HepG2 (cell line): ENCODE data around the gene KCNJ5. TPM values are rescaled to one million over a fixed set of nuclear protein-coding genes. Genes with fewer than 3 reads are reported as not detected.

Experiments used
- ATAC-seq: fragments of 200-7000 bp; cut with Tn5 transposase; 3 replicates; pipeline ENCODE4 v1.9.1; 2020; ENCODE audit warnings: mild to moderate bottlenecking, moderate library complexity
- BruUV-seq: library from RNA; stranded (reverse); fragments of 400-500 nt; replicated peaks from 2 replicates; lab custom pipeline; 2021; lab: Mats Ljungman, UMichigan
- CTCF ChIA-PET: fragments of 300-600 bp; formaldehyde crosslinking; extraction: SDS; loops from one replicate; lab custom pipeline; 2021; ENCODE audit warnings: low total read pairs, inconsistent platforms, low intra/inter-chr PET ratio; lab: Yijun Ruan, JAX
- POLR2A ChIA-PET: fragments of 350-600 bp; sonication (Branson Sonifier 250); formaldehyde crosslinking; loops from one replicate; lab custom pipeline; 2020; ENCODE audit warnings: antibody characterized with exemption, inconsistent platforms; lab: Yijun Ruan, JAX
- DNase-seq: peaks from one replicate; pipeline ENCODE4 v3.0.0-alpha.2; 2015; ENCODE audit warnings: low spot score
- FAIRE-seq: peaks from 3 replicates; lab custom pipeline; 2011; peaks lifted over from hg19 to GRCh38; lab: Jason Lieb, UNC
- H2AFZ ChIP-seq: one replicate; pipeline ENCODE4 v1.6.1; 2011; ENCODE audit warnings: low read length, inconsistent platforms
- H3K27ac ChIP-seq: fragments of 300-600 bp; 3 replicates; pipeline ENCODE4 v1.8.0; 2011; ENCODE audit warnings: mixed run types, mild to moderate bottlenecking, mixed read lengths, low read length, inconsistent platforms; ENCODE audit not compliant: insufficient read depth; ENCODE audit errors: extremely low read length
- H3K27me3 ChIP-seq, 2 experiments: fragments of 200-600 bp in 1 of 2; 2 replicates in 1 of 2; 3 replicates in 1 of 2; pipeline versions ENCODE4 v1.6.0 to v1.8.0; 2011; ENCODE audit warnings: low read length in 2 of 2, mild to moderate bottlenecking in 2 of 2, moderate library complexity in 2 of 2, inconsistent platforms in 1 of 2; ENCODE audit not compliant: insufficient read depth in 2 of 2, control insufficient read depth in 1 of 2
- H3K36me3 ChIP-seq, 2 experiments: fragments of 200-600 bp in 1 of 2; replicated peaks in 1 of 2; 2 replicates in 1 of 2; 3 replicates in 1 of 2; pipeline versions ENCODE4 v1.5.1 to v1.8.0; 2011; ENCODE audit warnings: low read length in 2 of 2, inconsistent platforms in 1 of 2; ENCODE audit not compliant: insufficient read depth in 2 of 2, control insufficient read depth in 1 of 2
- H3K4me1 ChIP-seq: 2 replicates; pipeline ENCODE4 v1.5.1; 2012; ENCODE audit warnings: low read length, inconsistent platforms; ENCODE audit not compliant: insufficient read depth
- H3K4me2 ChIP-seq: 2 replicates; pipeline ENCODE4 v1.6.0; 2011; ENCODE audit warnings: low read depth, low read length, inconsistent platforms
- H3K4me3 ChIP-seq, 3 experiments: fragments of 200-600 bp in 1 of 3; sonication (generic), shearing (Covaris generic) in 1 of 3; replicated peaks in 1 of 3; 2 replicates each; pipeline ENCODE4 v1.5.1; 2011 to 2016; ENCODE audit warnings: low read length in 3 of 3, inconsistent platforms in 2 of 3, low read depth in 2 of 3, mild to moderate bottlenecking in 2 of 3, control low read depth in 1 of 3, mixed read lengths in 1 of 3; ENCODE audit not compliant: insufficient read depth in 1 of 3
- H3K79me2 ChIP-seq: one replicate; pipeline ENCODE4 v1.6.1; 2011; ENCODE audit warnings: low read length, inconsistent platforms; ENCODE audit not compliant: insufficient read depth
- H3K9ac ChIP-seq: 2 replicates; pipeline ENCODE4 v1.6.0; 2011; ENCODE audit warnings: mild to moderate bottlenecking, low read depth, low read length, inconsistent platforms; ENCODE audit not compliant: insufficient read depth
- H3K9me3 ChIP-seq: 2 replicates; pipeline ENCODE4 v1.5.1; 2012; ENCODE audit warnings: mild to moderate bottlenecking, low read length
- H4K20me1 ChIP-seq: 2 replicates; pipeline ENCODE4 v1.6.0; 2011; ENCODE audit warnings: inconsistent platforms, mild to moderate bottlenecking, low read length, moderate library complexity; ENCODE audit not compliant: insufficient read depth
- CHCHD3 ChIP-seq: sonication (generic); formaldehyde crosslinking; IDR thresholded peaks from 2 replicates; pipeline ENCODE4 v1.8.0; 2022; ENCODE audit warnings: mild to moderate bottlenecking, missing genetic modification reagents, moderate library complexity
- E2F2 ChIP-seq: sonication (generic); formaldehyde crosslinking; IDR thresholded peaks from 2 replicates; pipeline ENCODE4 v1.4.0; 2020; ENCODE audit warnings: missing genetic modification reagents, borderline replicate concordance
- ESRRA ChIP-seq: sonication (generic); formaldehyde crosslinking; IDR thresholded peaks from 2 replicates; pipeline ENCODE4 v1.5.1; 2020; ENCODE audit warnings: mild to moderate bottlenecking, low read depth, missing genetic modification reagents
- HMGXB4 ChIP-seq, 2 experiments: sonication (generic) in 1 of 2; formaldehyde crosslinking in 1 of 2; IDR thresholded peaks; 2 replicates each; pipeline versions ENCODE4 v1.4.0 to v1.6.1; 2018 to 2020; ENCODE audit warnings: missing genetic modification reagents in 2 of 2, borderline replicate concordance in 1 of 2, low read depth in 1 of 2, mild to moderate bottlenecking in 1 of 2, missing biosample characterization in 1 of 2
- KDM1A ChIP-seq: IDR thresholded peaks from 2 replicates; pipeline ENCODE4 v1.6.1; 2016; ENCODE audit warnings: missing compliant biosample characterization
- MAF1 ChIP-seq: sonication (generic); formaldehyde crosslinking; IDR thresholded peaks from 2 replicates; pipeline ENCODE4 v1.5.0; 2020; ENCODE audit warnings: missing genetic modification reagents, borderline replicate concordance
- RNF219 ChIP-seq: sonication (generic); formaldehyde crosslinking; IDR thresholded peaks from 2 replicates; pipeline ENCODE4 v1.5.0; 2020; ENCODE audit warnings: mild to moderate bottlenecking, missing genetic modification reagents
- TCF7L2 ChIP-seq: IDR thresholded peaks from 2 replicates; pipeline ENCODE4 v1.6.1; 2011; ENCODE audit warnings: mild to moderate bottlenecking, low read depth, low read length, moderate library complexity
- THAP8 ChIP-seq: sonication (generic); formaldehyde crosslinking; IDR thresholded peaks from 2 replicates; pipeline ENCODE4 v1.5.1; 2020; ENCODE audit warnings: missing genetic modification reagents, mild to moderate bottlenecking, borderline replicate concordance
- ZFP36L1 ChIP-seq: sonication (generic); formaldehyde crosslinking; IDR thresholded peaks from 2 replicates; pipeline ENCODE4 v1.8.0; 2022; ENCODE audit warnings: mild to moderate bottlenecking, missing genetic modification reagents, moderate library complexity
- ZNF180 ChIP-seq: sonication (generic); formaldehyde crosslinking; IDR thresholded peaks from 2 replicates; pipeline ENCODE4 v1.4.0; 2020; ENCODE audit warnings: low read depth, missing genetic modification reagents, borderline replicate concordance
- ZNF276 ChIP-seq: sonication (generic); formaldehyde crosslinking; IDR thresholded peaks from 2 replicates; pipeline ENCODE4 v1.4.0; 2020; ENCODE audit warnings: mild to moderate bottlenecking, low read depth, missing genetic modification reagents
- ZNF549 ChIP-seq: sonication (generic); formaldehyde crosslinking; IDR thresholded peaks from 2 replicates; pipeline ENCODE4 v1.5.0; 2020; ENCODE audit warnings: missing genetic modification reagents
- WGBS: methylation state at CpG from one replicate; pipeline ENCODE4 v1.1.6; 2017; ENCODE audit warnings: low lambda C conversion rate; 5-methylcytosine and 5-hydroxymethylcytosine counted together
- in situ Hi-C: cut with HindIII; loops from 2 replicates; pipeline ENCODE4 v1.10.0; 2017; ENCODE audit warnings: low pct_unique_long_range_greater_than_20kb; ENCODE audit not compliant: extremely low pct_ligation_motif_present
- intact Hi-C: fragments of 100-400 bp; cut with micrococcal nuclease; formaldehyde crosslinking; loops from one replicate; pipeline ENCODE4 v1.10.0; 2022; ENCODE audit not compliant: unreplicated experiment
- polyA plus RNA-seq, 8 experiments: library from polyadenylated mRNA; depleted of rRNA in 3 of 8; stranded (reverse) in 7 of 8; unstranded in 1 of 8; fragments of >200 nt; fragmentation: Illumina TruSeq in 4 of 8; extraction: Trizol in 4 of 8; gene quantifications; 2 replicates each; pipeline versions ENCODE4 v1.2.1 to v1.2.3, GENCODE V29; 2011 to 2016; ENCODE audit warnings: low read depth in 4 of 8, missing spikeins in 1 of 8, mixed read lengths in 1 of 8; ENCODE audit not compliant: insufficient read depth in 1 of 8
- total RNA-seq, 5 experiments: library from RNA; depleted of rRNA; stranded (reverse); fragments of >200 nt; fragmentation: Illumina TruSeq; extraction: Trizol; gene quantifications; 2 replicates each; pipeline ENCODE4 v1.2.3, GENCODE V29; 2016; ENCODE audit warnings: low read depth in 1 of 5

KCNJ5 gene
- total and polyA plus RNA-seq, 2 of the 13 experiments (the other 11 are each of a cell fraction or from before 2014, with no cell fraction given), result not detected

GRCh38 chr11:128909438-128910125 is 18.4 kb downstream of the KCNJ5 start (continued):
- TF ChIP-seq ZNF180 (CRISPR knock-in tag) (no peak), THAP8 (CRISPR knock-in tag) (no peak), ESRRA (CRISPR knock-in tag) (no peak), CHCHD3 (no peak)

- intact Hi-C loops (no loop called here), in situ Hi-C loops (no loop called here)
- no peaks in the 10 kb centered on the region for H3K79me2 ChIP-seq
- no peak overlapping the region for H3K27ac ChIP-seq
- H3K27me3 ChIP-seq, result peaks cover 3 to 26% of the 10 kb centered on the region in 2 experiments; a peak in 3 of 5 replicates
- H3K36me3 ChIP-seq, result no peaks in the 10 kb centered on the region
- FAIRE-seq (no peak), DNase-seq (no peak), ATAC-seq (no peak)
- H3K4me2 ChIP-seq, result no peak overlapping the region
- ChIA-PET POLR2A (no interaction called here), CTCF (no interaction called here)
- TF ChIP-seq E2F2 (CRISPR knock-in tag) (no peak), ZFP36L1 (CRISPR knock-in tag) (no peak), MAF1 (CRISPR knock-in tag) (no peak), ZNF549 (CRISPR knock-in tag) (no peak), TCF7L2 (no peak), KDM1A (CRISPR knock-in tag) (no peak), RNF219 (CRISPR knock-in tag) (no peak), ZNF276 (no peak), HMGXB4 (CRISPR knock-in tag; IDR thresholded peaks at IDR 0.05; ENCODE audit: borderline replicate concordance in 1 of 2, low read depth in 1 of 2) (no peak)
- WGBS, result 44% methylated on average over 3 of the region's 3 CpGs
- no peak overlapping the region for H2AFZ ChIP-seq
- BruUV-seq, result no TSS peak
- no peaks in the 10 kb centered on the region for H3K9me3 ChIP-seq
- no peak overlapping the region for H3K4me3 ChIP-seq
- H3K9ac ChIP-seq, result no peak overlapping the region
- no peaks in the 10 kb centered on the region for H4K20me1 ChIP-seq
- H3K4me1 ChIP-seq, result no peaks in the 10 kb centered on the region
These were observed 19.4 kb downstream of the KCNJ5 start for GRCh38 chr11:128910576-128910975.
